ENCODE measurements around the gene CPNE6. TPM values are rescaled to one million over a fixed set of nuclear protein-coding genes. Genes with fewer than 3 reads are reported as not detected.

CPNE6 gene
- total and polyA plus RNA-seq, 2 of the 13 experiments (the other 11 are each of a cell fraction or from before 2014, with no cell fraction given), result not detected

GRCh38 chr14:24116128-24116814 lies 44.9 kb downstream of the CPNE6 start (continued):
- no peak for TF ChIP-seq SETDB1 (CRISPR knock-in tag; IDR thresholded peaks at IDR 0.05; ENCODE audit: borderline replicate concordance)
- TF ChIP-seq ZNF367 (CRISPR knock-in tag; IDR thresholded peaks at IDR 0.05; ENCODE audit: borderline replicate concordance), result no peak
- TF ChIP-seq RBM39 (IDR thresholded peaks at IDR 0.05; ENCODE audit: low read depth, low read length, poor library complexity, severe bottlenecking), result no peak
- no peak for TF ChIP-seq BHLHE40 (IDR thresholded peaks at IDR 0.05; ENCODE audit: low read length)
- no peak for TF ChIP-seq YEATS2 (CRISPR knock-in tag; IDR thresholded peaks at IDR 0.05; ENCODE audit: borderline replicate concordance)
- TF ChIP-seq ZNF350 (CRISPR knock-in tag; IDR thresholded peaks at IDR 0.05; ENCODE audit: borderline replicate concordance, low read depth), result no peak
- TF ChIP-seq ZFX (CRISPR knock-in tag; IDR thresholded peaks at IDR 0.05; ENCODE audit: low read depth), result no peak
- no peak for TF ChIP-seq ZBTB7B (CRISPR knock-in tag; IDR thresholded peaks at IDR 0.05)
- no peak for TF ChIP-seq TFAP4 (IDR thresholded peaks at IDR 0.05; ENCODE audit: borderline replicate concordance, low read depth)
- no peak for TF ChIP-seq ZNF513 (CRISPR knock-in tag; conservative IDR thresholded peaks at IDR 0.05)
- peak; percentile 24; the same call in 1 of the 2 replicates for TF ChIP-seq TARDBP (CRISPR knock-in tag; IDR thresholded peaks at IDR 0.05)
- no peak for TF ChIP-seq MBD4 (IDR thresholded peaks at IDR 0.05; ENCODE audit: borderline replicate concordance, low read length)
- no peak for TF ChIP-seq DPF2 (CRISPR knock-in tag; IDR thresholded peaks at IDR 0.05; ENCODE audit: borderline replicate concordance, low read depth)
- TF ChIP-seq EHMT2 (IDR thresholded peaks at IDR 0.05; ENCODE audit: borderline replicate concordance, low read depth, low read length), result no peak
- no peak for TF ChIP-seq ZNF569 (CRISPR knock-in tag; IDR thresholded peaks at IDR 0.05; ENCODE audit: borderline replicate concordance)
- no peak for TF ChIP-seq ZBTB33 (CRISPR knock-in tag; IDR thresholded peaks at IDR 0.05)
- TF ChIP-seq, protein P1, sequence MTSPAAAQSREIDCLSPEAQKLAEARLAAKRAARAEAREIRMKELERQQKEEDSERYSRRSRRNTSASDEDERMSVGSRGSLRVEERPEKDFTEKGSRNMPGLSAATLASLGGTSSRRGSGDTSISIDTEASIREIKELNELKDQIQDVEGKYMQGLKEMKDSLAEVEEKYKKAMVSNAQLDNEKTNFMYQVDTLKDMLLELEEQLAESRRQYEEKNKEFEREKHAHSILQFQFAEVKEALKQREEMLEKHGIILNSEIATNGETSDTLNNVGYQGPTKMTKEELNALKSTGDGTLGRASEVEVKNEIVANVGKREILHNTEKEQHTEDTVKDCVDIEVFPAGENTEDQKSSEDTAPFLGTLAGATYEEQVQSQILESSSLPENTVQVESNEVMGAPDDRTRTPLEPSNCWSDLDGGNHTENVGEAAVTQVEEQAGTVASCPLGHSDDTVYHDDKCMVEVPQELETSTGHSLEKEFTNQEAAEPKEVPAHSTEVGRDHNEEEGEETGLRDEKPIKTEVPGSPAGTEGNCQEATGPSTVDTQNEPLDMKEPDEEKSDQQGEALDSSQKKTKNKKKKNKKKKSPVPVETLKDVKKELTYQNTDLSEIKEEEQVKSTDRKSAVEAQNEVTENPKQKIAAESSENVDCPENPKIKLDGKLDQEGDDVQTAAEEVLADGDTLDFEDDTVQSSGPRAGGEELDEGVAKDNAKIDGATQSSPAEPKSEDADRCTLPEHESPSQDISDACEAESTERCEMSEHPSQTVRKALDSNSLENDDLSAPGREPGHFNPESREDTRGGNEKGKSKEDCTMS (CRISPR knock-in tag; conservative IDR thresholded peaks at IDR 0.05), result no peak
- TF ChIP-seq ZNF850 (CRISPR knock-in tag; conservative IDR thresholded peaks at IDR 0.05), result no peak
- TF ChIP-seq, protein P2, sequence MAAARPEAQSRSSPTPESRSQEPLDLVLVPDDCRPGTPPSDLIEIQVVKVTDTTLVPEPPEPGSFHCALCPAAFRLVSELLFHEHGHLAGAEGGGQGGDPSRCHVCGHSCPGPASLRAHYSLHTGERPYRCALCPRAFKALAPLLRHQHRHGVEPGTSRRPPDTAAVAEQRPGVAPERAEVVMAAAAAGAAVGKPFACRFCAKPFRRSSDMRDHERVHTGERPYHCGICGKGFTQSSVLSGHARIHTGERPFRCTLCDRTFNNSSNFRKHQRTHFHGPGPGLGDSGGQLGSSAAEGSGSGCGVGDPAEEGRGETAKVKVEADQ (CRISPR knock-in tag; IDR thresholded peaks at IDR 0.05; ENCODE audit: borderline replicate concordance), result no peak
- TF ChIP-seq ZNF773 (CRISPR knock-in tag; IDR thresholded peaks at IDR 0.05; ENCODE audit: borderline replicate concordance), result 0 out of 2 replicates have a peak, but pooled peaks have one; percentile 39
- 0 out of 2 replicates have a peak, but pooled peaks have one; percentile 18 for TF ChIP-seq ZNF749 (CRISPR knock-in tag; IDR thresholded peaks at IDR 0.05; ENCODE audit: borderline replicate concordance)
- 0 out of 2 replicates have a peak, but pooled peaks have one; percentile 23 for TF ChIP-seq ZNF263 (CRISPR knock-in tag; IDR thresholded peaks at IDR 0.05)

Data from HepG2 (cell line).